AG09319 (cell line): ENCODE results near the gene RPL18.

Experiments used
- DNase-seq: peaks from one replicate; pipeline ENCODE4 v3.0.0-alpha.2; 2010; ENCODE audit warnings: low read depth; ENCODE audit errors: extremely low read depth
- CTCF ChIP-seq: IDR thresholded peaks from 2 replicates; pipeline ENCODE4 v1.5.1; 2011; ENCODE audit warnings: low read depth, mild to moderate bottlenecking, inconsistent platforms, low read length, moderate library complexity

RPL18 gene

GRCh38 chr19:48627865-48628314 lies 8.9 kb upstream of the RPL18 start:
- TF ChIP-seq CTCF: no peak
- no peak for DNase-seq

GRCh38 chr19:48627201-48627864 lies 8.4 kb upstream of the RPL18 start:
- no peak for TF ChIP-seq CTCF
- DNase-seq: no peak

GRCh38 chr19:48625891-48626327 lies 6.9 kb upstream of the RPL18 start:
- no peak for TF ChIP-seq CTCF
- no peak for DNase-seq

GRCh38 chr19:48624791-48625723 lies 6.1 kb upstream of the RPL18 start:
- DNase-seq: no peak

GRCh38 chr19:48624067-48624594 lies 5.2 kb upstream of the RPL18 start:
- no peak for TF ChIP-seq CTCF
- peak; percentile 91 for DNase-seq

More at GRCh38 chr19:48624791-48625723, 6.1 kb upstream of the RPL18 start:
- no peak for TF ChIP-seq CTCF

GRCh38 chr19:48623556-48624066 lies 4.6 kb upstream of the RPL18 start:
- DNase-seq: no peak
- TF ChIP-seq CTCF: no peak
